Uterus (tissue), 4 donors: ENCODE measurements around the gene BTK. TPM values are rescaled to one million over a fixed set of nuclear protein-coding genes. Genes with fewer than 3 reads are reported as not detected.

Source experiments
- DNase-seq, 2 donors: peaks; one replicate each; pipeline ENCODE4 v3.0.0-alpha.2; 2019 to 2020
- H3K27ac ChIP-seq, 2 donors: fragments of 200-600 bp; sonication (generic); 1 replicate in 1 of 2; 2 replicates in 1 of 2; pipeline ENCODE4 v1.5.1; 2016 to 2018
- H3K27me3 ChIP-seq, 2 donors: fragments of 200-600 bp; sonication (generic); one replicate each; pipeline ENCODE4 v1.5.1; 2018 to 2019; ENCODE audit warnings: control low read depth in 1 of 2
- H3K36me3 ChIP-seq, 2 donors: fragments of 200-600 bp; sonication (generic); one replicate each; pipeline ENCODE4 v1.5.1; 2019; ENCODE audit warnings: control low read depth in 1 of 2
- H3K4me1 ChIP-seq, 2 donors: fragments of 200-600 bp; sonication (generic); one replicate each; pipeline ENCODE4 v1.5.1; 2018 to 2019; ENCODE audit warnings: control low read depth in 1 of 2
- H3K4me3 ChIP-seq, 2 donors: fragments of 200-600 bp; sonication (generic); 1 replicate in 1 of 2; 2 replicates in 1 of 2; pipeline ENCODE4 v1.5.1; 2018 to 2019; ENCODE audit warnings: mild to moderate bottlenecking in 1 of 2
- H3K9me3 ChIP-seq, 2 donors: fragments of 200-600 bp; sonication (generic); one replicate each; pipeline ENCODE4 v1.5.1; 2019; ENCODE audit warnings: control low read depth in 1 of 2
- CTCF ChIP-seq, 4 experiments: fragments of 200-600 bp in 2 of 4; fragments of 450-650 bp in 2 of 4; sonication (generic) in 2 of 4; IDR thresholded peaks; one replicate each; pipeline ENCODE4 v1.5.1; 2016 to 2019; ENCODE audit warnings: antibody characterized with exemption in 4 of 4, mild to moderate bottlenecking in 2 of 4, moderate library complexity in 1 of 4
- POLR2A ChIP-seq, 2 donors: fragments of 450-650 bp; IDR thresholded peaks; one replicate each; pipeline ENCODE4 v1.6.1; 2016; ENCODE audit warnings: antibody characterized with exemption in 2 of 2, mild to moderate bottlenecking in 1 of 2, moderate library complexity in 1 of 2
- intact Hi-C: fragments of 100-400 bp; cut with DNase I; formaldehyde crosslinking; loops from one replicate; pipeline ENCODE4 v1.15.1; 2023; ENCODE audit warnings: low total_unique reads
- total RNA-seq, 4 donors: library from RNA; depleted of rRNA in 3 of 4; stranded (reverse); fragments of >200 nt in 3 of 4; gene quantifications; one replicate each; pipeline versions ENCODE4 v1.1.0 to v1.2.4, GENCODE V29; 2014 to 2023
- donor health status: DM: yes; HTN: yes; CAD: no.

The BTK gene
- total RNA-seq, 4 donors from 2014 or later = 1.2 to 5.9 (median 2.5) TPM

- Histone ChIP-seq H3K36me3 (no peaks in the 10 kb centered on the region), H3K9me3 (no peaks in the 10 kb centered on the region), H3K4me1 (peaks cover 0 to 4% of the 10 kb centered on the region in 2 donors), H3K27me3 (no peaks in the 10 kb centered on the region), H3K27ac (peak overlapping the region; percentile 94 to 96), H3K4me3 (peak overlapping the region; percentile 44 to 46)
- peak; percentile 51 to 54 for DNase-seq
- intact Hi-C loops = no loop called here
- no peak for TF ChIP-seq CTCF (IDR thresholded peaks at IDR 0.05)
- TF ChIP-seq POLR2A (IDR thresholded peaks at IDR 0.05) = peak; percentile 8 to 20
These were observed 32.2 kb upstream of the BTK start for GRCh38 chrX:101417981-101418841.

GRCh38 chrX:101417190-101417589 lies 31.2 kb upstream of the BTK start:
- Histone ChIP-seq H3K4me3 (no peak overlapping the region), H3K36me3 (no peaks in the 10 kb centered on the region), H3K27ac (peak overlapping the region; percentile 94 to 96), H3K27me3 (no peaks in the 10 kb centered on the region), H3K4me1 (peaks cover 0 to 4% of the 10 kb centered on the region in 2 donors), H3K9me3 (no peaks in the 10 kb centered on the region)
- TF ChIP-seq POLR2A (IDR thresholded peaks at IDR 0.05) (no peak), CTCF (IDR thresholded peaks at IDR 0.05) (no peak)
- intact Hi-C loops = no loop called here
- DNase-seq = no peak

GRCh38 chrX:101416691-101417090 lies 30.7 kb upstream of the BTK start:
- Histone ChIP-seq H3K4me1 (peaks cover 0 to 4% of the 10 kb centered on the region in 2 donors), H3K27me3 (no peaks in the 10 kb centered on the region), H3K4me3 (no peak overlapping the region), H3K27ac (peak overlapping the region; percentile 94 to 96), H3K36me3 (no peaks in the 10 kb centered on the region), H3K9me3 (no peaks in the 10 kb centered on the region)
- no peak for DNase-seq
- intact Hi-C loops = no loop called here
- TF ChIP-seq POLR2A (IDR thresholded peaks at IDR 0.05) (no peak), CTCF (IDR thresholded peaks at IDR 0.05) (no peak)

DNA sequence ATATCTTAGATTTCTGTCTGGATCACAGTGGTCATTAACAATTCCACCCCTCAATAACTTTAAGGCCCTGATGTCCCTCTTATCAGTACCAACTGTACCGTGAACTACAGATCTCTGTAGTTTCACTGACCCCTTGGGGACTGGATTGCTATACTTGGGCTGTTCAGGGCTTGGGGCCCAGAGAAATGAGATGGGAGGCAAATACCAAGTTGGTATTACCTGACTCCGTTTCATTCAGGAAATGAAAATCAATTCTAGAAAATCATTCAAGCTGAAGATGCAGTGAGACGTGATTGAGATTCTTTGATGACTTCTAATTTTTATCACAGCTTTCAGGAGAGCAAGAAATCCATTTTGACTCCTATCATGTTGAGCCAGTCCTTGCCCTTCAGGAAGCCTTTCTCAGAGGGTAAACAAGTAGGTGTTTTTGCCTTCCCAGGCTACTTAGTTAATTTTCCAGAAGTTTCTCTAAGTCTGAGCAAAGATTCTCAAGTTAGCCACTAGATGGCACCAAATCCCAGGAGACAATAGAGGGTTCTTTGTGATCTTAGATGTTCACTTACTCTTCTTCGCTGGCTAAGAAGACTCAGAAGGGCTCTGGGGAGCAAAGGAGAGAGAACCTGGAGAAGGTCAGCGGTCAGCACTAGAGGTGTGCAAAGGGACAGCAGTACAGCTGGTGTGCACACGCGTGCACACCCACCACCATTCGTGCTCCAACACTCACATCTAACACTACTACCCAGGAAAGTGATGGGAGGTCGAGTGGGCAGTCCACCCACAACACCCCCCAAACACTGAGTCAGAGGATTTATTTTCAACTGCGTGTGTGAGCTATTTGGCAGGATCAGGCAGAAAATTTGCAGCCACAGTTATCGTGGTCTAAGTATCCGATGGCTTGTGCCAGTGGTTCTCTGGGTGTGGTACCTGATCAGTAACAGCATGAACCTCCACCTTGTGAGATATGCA lies 29.5 kb upstream of the BTK start:
- peak; percentile 30 to 38 for DNase-seq
- intact Hi-C loops = no loop called here
- Histone ChIP-seq H3K9me3 (no peaks in the 10 kb centered on the region), H3K27me3 (no peaks in the 10 kb centered on the region), H3K27ac (peak overlapping the region; percentile 94 to 96), H3K4me1 (peaks cover 0 to 4% of the 10 kb centered on the region in 2 donors), H3K36me3 (no peaks in the 10 kb centered on the region), H3K4me3 (no peak overlapping the region)
- peak; percentile 74 to 84 (median 80) for TF ChIP-seq CTCF (IDR thresholded peaks at IDR 0.05)
- peak in 1 of 2 donors; percentile 26 for TF ChIP-seq POLR2A (IDR thresholded peaks at IDR 0.05)
